Activated CD8-positive, alpha-beta T cell treated with anti-CD3 and anti-CD28 coated beads, Interleukin-2, amount 10 ng/mL, durations not matched to agents 7 days and 5 days (primary cell): ENCODE measurements around the gene NCBP3. TPM values are rescaled to one million over a fixed set of nuclear protein-coding genes. Genes with fewer than 3 reads are reported as not detected.

ENCODE experiments used
- ATAC-seq: fragments of 150-1000 bp; cut with Tn5 transposase; one replicate; pipeline ENCODE4 v1.10.0; 2021; ENCODE audit warnings: moderate library complexity
- CTCF ChIA-PET: fragments of 350-600 bp; sonication (Branson Sonifier 250); formaldehyde crosslinking; loops from one replicate; lab custom pipeline; 2021; ENCODE audit warnings: antibody characterized with exemption; lab: Charles Lee
- POLR2A ChIA-PET: fragments of 350-600 bp; sonication (Branson Sonifier 250); formaldehyde crosslinking; loops from one replicate; lab custom pipeline; 2021; ENCODE audit warnings: antibody characterized with exemption; lab: Charles Lee
- DNase-seq: peaks from one replicate; pipeline ENCODE4 v3.0.0-alpha.2; 2020
- H3K27ac Mint-ChIP-seq: one replicate; pipeline ENCODE4 v1.8.0; 2021; ENCODE audit warnings: mild to moderate bottlenecking, mixed read lengths
- H3K27me3 Mint-ChIP-seq: one replicate; pipeline ENCODE4 v1.8.0; 2021; ENCODE audit warnings: low read depth, mixed read lengths
- H3K36me3 Mint-ChIP-seq: one replicate; pipeline ENCODE4 v1.8.0; 2021; ENCODE audit warnings: low read depth, mixed read lengths
- H3K4me1 Mint-ChIP-seq: one replicate; pipeline ENCODE4 v1.8.0; 2021; ENCODE audit warnings: low read depth, mixed read lengths
- H3K4me3 Mint-ChIP-seq: one replicate; pipeline ENCODE4 v1.8.0; 2021; ENCODE audit warnings: mild to moderate bottlenecking, mixed read lengths
- H3K9me3 Mint-ChIP-seq: one replicate; pipeline ENCODE4 v1.8.0; 2022; ENCODE audit warnings: mixed read lengths; ENCODE audit not compliant: insufficient read depth
- total RNA-seq, 2 experiments: library from RNA; stranded (reverse); gene quantifications; one replicate each; pipeline ENCODE4 v1.2.3, GENCODE V29; 2021

NCBP3 gene
- total RNA-seq, 2 experiments from 2014 or later: 39.1 to 42.6 TPM

DNA sequence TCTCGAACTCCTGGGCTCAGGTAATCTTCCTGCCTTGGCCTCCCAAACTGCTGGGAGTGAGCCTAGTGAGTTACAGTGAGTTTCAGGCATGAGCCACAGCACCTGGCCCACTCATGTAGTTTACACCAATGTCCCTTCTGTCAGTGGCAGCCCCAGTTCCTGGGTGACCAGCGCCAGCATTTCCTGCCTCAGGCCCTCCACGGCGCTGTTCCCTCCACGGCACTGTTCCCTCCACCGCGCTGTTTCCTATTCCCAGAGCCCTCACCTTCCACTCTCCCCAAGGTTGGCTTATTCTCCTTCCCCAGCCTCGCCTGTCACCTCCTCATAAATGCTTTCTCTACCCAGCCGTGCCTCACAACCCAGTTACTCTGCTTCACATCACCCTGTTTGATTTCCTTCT lies 77.7 kb downstream of the NCBP3 start:
- ATAC-seq (no peak), DNase-seq (no peak)
- POLR2A ChIA-PET: interaction anchor here (0.8 to 1.0 kb wide), 2 partner anchors 11 to 33 kb away, joined by 3 read pairs; partner anchors contain the start of gene ITGAE
- Mint-ChIP-seq H3K4me1 (peaks cover 89% of the 10 kb centered on the region), H3K4me3 (no peak overlapping the region), H3K27ac (peak overlapping the region; percentile 35), H3K27me3 (peaks cover 2% of the 10 kb centered on the region), H3K36me3 (peaks cover 15% of the 10 kb centered on the region), H3K9me3 (no peaks in the 10 kb centered on the region)
- CTCF ChIA-PET: interaction anchor here (1.9 kb wide), 1 partner anchor 30 kb away, joined by 15 read pairs; no protein-coding TSS in a partner anchor

DNA sequence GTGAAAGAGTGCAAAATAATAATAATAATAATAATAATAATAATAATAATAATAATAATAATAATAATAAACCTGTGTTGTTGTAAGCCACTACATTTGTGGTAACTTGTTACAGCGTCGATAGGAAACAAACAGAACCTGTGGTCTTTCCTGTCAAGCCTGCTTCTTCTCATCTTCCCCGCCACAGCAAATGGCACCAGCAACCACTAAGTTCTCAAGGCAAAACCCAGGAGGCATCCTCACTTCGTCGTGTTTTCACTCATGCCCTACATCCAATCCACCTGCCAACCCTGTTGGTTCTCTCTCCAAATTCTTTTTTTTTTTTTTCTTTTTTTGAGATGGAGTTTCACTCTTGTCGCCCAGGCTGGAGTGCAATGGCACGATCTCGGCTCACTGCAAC lies 79.3 kb downstream of the NCBP3 start:
- ChIA-PET POLR2A (interaction anchor here (1.0 to 1.2 kb wide), 2 partner anchors 21 to 30 kb away, joined by 3 to 5 read pairs; no protein-coding TSS in a partner anchor), CTCF (interaction anchor here (1.0 to 2.5 kb wide), 6 partner anchors 27 to 80 kb away, joined by 3 to 22 read pairs (median 4); no protein-coding TSS in a partner anchor)
- no peaks in the 10 kb centered on the region for H3K9me3 Mint-ChIP-seq
- no peaks in the 10 kb centered on the region for H3K27me3 Mint-ChIP-seq
- DNase-seq: peak; percentile 55
- peaks cover 11% of the 10 kb centered on the region for H3K36me3 Mint-ChIP-seq
- no peak overlapping the region for H3K4me3 Mint-ChIP-seq
- H3K27ac Mint-ChIP-seq: peak overlapping the region; percentile 14
- H3K4me1 Mint-ChIP-seq: peaks cover 86% of the 10 kb centered on the region
- no peak for ATAC-seq

DNA sequence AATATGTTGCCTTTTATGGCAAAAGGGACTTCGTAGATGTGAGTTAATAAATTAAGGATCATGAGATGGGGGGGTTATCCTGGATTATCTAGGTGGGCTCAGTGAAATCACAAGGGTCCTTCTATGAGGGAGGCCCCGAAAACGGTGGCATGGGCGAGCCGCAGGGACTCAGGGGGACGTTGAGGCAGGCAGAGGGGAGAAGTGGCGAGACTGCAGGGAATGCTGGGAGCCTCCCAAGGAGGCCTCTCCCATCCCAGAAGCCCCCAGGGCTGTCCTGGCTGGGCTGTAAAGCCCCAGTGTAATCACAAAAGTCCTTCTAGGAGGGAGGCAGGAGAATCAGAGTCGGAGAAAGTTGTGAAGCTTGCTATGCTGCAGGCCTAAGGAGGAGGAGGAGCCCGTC lies 80.1 kb downstream of the NCBP3 start:
- Mint-ChIP-seq H3K4me3 (peak overlapping the region; percentile 57), H3K9me3 (peaks cover 2% of the 10 kb centered on the region), H3K4me1 (peaks cover 85% of the 10 kb centered on the region), H3K27me3 (no peaks in the 10 kb centered on the region), H3K27ac (peak overlapping the region; percentile 90), H3K36me3 (peaks cover 17% of the 10 kb centered on the region)
- DNase-seq (no peak), ATAC-seq (no peak)
- CTCF ChIA-PET: interaction anchor here (0.9 to 2.5 kb wide), 8 partner anchors 26 to 81 kb away, joined by 3 to 22 read pairs (median 4); no protein-coding TSS in a partner anchor
- POLR2A ChIA-PET: interaction anchor here (1.0 to 1.5 kb wide), 3 partner anchors 22 to 42 kb away, joined by 3 to 5 read pairs (median 4); partner anchors contain the start of gene HASPIN

DNA sequence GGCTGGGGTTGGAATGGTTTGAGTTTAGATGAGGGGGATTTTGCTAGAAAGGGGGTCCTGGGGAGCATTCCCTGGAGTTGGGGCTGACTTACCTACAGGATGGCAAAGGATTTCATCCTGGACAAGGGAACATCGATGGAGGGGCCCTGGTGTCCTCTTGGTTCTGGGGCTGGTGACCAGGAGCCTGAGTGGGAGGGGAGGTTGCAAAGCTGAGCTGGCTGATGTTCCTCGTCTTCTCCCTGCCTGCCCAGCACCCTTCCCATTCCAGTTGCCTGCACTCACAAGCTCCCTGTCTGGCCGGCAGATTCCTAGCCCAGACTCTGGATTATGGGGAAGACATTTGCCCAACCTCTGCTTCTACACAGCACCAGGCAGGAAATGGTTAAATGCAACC lies 82.3 kb downstream of the NCBP3 start:
- peak overlapping the region; percentile 90 for H3K27ac Mint-ChIP-seq
- ChIA-PET CTCF (interaction anchor here (1.2 to 3.5 kb wide), 5 partner anchors 25 to 150 kb away, joined by 3 to 34 read pairs (median 6); no protein-coding TSS in a partner anchor), POLR2A (interaction anchor here (0.5 to 1.1 kb wide), 3 partner anchors 8 to 671 kb away, joined by 3 to 4 read pairs (median 3); no protein-coding TSS in a partner anchor)
- peak overlapping the region; percentile 59 for H3K4me3 Mint-ChIP-seq
- H3K4me1 Mint-ChIP-seq: peaks cover 65% of the 10 kb centered on the region
- DNase-seq (no peak), ATAC-seq (no peak)
- peaks cover 34% of the 10 kb centered on the region for H3K36me3 Mint-ChIP-seq
- H3K9me3 Mint-ChIP-seq: peaks cover 12% of the 10 kb centered on the region
- peaks cover 2% of the 10 kb centered on the region for H3K27me3 Mint-ChIP-seq

DNA sequence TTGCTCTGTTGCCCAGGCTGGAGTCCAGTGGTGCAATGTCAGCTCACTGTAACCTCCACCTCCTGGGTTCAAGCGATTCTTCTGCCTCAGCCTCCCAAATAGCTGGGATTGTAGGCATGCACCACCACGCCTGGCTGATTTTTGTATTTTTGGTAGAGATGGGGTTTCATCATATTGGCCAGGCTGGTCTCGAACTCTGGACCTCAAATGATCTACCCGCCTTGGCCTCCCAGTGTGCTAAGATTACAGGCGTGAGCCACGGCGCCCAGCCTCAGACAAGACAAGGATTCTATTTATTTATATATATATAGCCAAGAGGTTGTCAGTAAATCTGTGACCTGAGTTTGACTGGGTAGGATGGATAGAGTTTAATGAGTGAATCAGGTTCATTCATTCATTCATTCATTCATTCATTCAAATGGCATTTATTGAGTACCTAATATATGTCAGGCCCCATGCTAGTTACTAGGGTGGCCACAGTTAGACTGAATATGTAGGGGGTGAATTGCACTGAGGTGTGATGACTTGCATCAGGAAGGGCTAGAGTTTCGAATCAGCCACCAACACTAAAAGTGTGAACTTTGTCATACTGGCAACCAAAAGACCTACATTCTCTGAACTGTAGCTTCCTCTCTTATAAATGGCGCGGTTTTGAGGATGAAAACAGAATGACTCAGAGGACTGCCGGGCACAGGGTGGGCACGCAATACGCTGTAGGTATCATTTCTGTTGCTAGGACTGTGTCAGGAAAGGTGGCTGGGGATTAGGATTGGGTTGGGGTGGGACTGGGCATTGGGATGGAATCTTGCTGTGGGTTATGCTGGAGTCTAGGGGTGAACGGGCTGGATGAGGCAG lies 82.9 kb downstream of the NCBP3 start:
- H3K4me3 Mint-ChIP-seq: peak overlapping the region; percentile 59
- H3K36me3 Mint-ChIP-seq: peaks cover 30% of the 10 kb centered on the region
- ChIA-PET CTCF (interaction anchor here (1.0 to 3.5 kb wide), 7 partner anchors 10 to 151 kb away, joined by 3 to 34 read pairs (median 3); no protein-coding TSS in a partner anchor), POLR2A (interaction anchor here (0.5 to 1.1 kb wide), 3 partner anchors 9 to 671 kb away, joined by 3 to 4 read pairs (median 3); no protein-coding TSS in a partner anchor)
- DNase-seq: peak; percentile 69
- peak; percentile 50 for ATAC-seq
- H3K9me3 Mint-ChIP-seq: peaks cover 12% of the 10 kb centered on the region
- H3K27me3 Mint-ChIP-seq: peaks cover 2% of the 10 kb centered on the region
- H3K4me1 Mint-ChIP-seq: peaks cover 59% of the 10 kb centered on the region
- peak overlapping the region; percentile 90 for H3K27ac Mint-ChIP-seq

DNA sequence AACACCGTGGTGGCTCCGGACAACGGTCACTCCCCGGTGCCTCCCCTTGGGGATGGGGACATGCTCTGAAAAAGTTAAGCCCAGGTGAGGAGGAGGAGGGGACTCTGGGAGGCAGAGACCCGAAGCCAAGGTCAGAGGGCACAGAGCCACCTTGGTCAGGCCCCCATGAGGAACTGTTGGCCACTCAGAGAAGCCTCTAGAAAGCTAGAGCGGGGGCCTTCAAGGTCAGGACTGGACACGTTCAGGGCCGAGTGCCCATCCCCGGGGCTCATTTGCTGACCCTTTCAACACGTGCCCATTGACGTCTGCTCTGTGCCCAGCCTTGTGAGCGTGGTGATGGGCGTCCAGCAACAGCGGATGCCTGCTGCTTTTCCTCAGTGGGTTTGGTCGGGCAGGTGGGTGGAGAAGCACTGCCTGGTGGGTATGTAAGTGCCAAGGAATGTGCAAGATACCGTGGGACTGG lies 84.1 kb downstream of the NCBP3 start:
- CTCF ChIA-PET: interaction anchor here (1.0 to 3.5 kb wide), 5 partner anchors 9 to 25 kb away, joined by 3 to 34 read pairs (median 3); no protein-coding TSS in a partner anchor
- Mint-ChIP-seq H3K27me3 (peaks cover 2% of the 10 kb centered on the region), H3K4me3 (no peak overlapping the region), H3K4me1 (peaks cover 53% of the 10 kb centered on the region), H3K27ac (no peak overlapping the region), H3K36me3 (peaks cover 24% of the 10 kb centered on the region), H3K9me3 (peaks cover 12% of the 10 kb centered on the region)
- DNase-seq (no peak), ATAC-seq (no peak)
- POLR2A ChIA-PET: no interaction called here

DNA sequence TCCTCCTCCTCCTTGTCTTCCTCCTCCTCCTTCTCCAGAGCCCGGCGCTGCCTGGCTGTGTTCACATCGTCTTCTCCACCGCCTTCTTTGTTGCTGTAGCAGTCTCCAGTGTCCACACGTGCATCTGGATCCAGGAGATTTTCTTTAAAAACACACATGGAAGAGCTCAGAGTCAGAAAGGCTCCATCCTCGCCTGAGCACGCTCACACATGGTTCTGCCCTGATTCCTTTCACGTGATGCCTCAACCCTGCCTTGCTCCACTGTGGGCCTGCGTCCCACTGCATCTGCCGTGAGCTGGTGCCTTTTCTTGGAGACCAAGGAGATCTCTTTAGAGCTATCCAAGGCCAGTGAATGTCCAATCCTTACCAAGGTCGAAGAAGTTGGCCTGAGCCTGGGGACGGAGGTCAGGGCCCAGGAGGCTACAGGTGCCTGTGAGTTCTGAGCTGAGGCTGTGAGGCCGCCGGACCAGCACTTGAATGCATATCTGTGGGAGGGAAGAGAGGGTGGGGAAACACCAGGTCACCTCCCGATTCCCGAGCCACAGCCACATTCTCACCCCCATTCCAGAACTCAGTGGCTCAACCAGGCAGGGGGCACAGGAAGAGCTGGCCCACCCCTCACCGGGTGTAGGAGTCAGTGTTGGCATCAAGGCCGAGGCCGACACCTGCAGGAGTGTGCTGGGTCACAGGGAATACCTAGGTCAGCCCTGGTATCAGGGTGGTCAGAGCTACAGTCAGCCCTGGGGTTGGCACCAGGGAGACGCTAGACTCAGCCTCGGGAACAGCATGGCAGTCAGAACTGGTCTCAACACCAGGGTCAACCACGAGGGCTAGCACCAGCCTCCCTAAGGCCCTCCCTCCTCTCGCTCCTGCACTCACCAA lies 84.8 kb downstream of the NCBP3 start:
- Mint-ChIP-seq H3K4me3 (no peak overlapping the region), H3K27ac (no peak overlapping the region), H3K27me3 (peaks cover 2% of the 10 kb centered on the region), H3K4me1 (peaks cover 48% of the 10 kb centered on the region), H3K9me3 (peaks cover 12% of the 10 kb centered on the region), H3K36me3 (peaks cover 22% of the 10 kb centered on the region)
- no peak for DNase-seq
- ChIA-PET CTCF (interaction anchor here (0.8 to 2.5 kb wide), 6 partner anchors 8 to 82 kb away, joined by 3 to 13 read pairs (median 3); partner anchors contain the start of gene ITGAE), POLR2A (interaction anchor here (1.1 to 1.3 kb wide), 2 partner anchors 10 to 35 kb away, joined by 3 to 4 read pairs; no protein-coding TSS in a partner anchor)
- ATAC-seq: no peak

DNA sequence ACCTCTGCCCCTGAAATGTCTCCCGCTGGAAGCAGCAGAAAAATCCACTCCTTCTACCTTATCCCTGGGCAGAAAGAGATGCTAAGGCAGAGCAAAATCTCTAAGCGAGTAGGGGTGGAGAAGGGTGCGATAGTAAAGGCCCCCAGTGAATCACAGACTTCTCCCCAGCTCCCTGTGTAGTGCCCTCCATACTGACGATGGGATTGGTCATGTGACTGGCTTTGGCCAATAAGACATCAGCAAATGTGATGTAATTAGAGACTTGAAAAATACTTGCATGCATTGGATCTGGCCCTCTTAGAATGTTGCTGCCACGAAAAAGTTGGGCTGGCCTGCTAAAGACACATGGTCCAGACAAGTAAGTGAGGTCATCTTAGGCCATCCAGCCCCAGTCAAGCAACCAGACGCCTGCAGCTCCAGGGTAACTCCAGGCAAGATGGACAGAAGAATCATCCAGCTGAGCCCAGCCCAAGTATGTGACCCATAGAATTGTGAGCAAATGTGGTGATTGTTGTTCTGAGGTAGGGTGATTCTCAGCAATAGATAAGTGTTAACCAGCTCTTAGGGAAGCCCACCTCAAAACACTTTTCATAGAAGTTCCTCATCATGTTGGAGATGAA lies 86.3 kb downstream of the NCBP3 start:
- DNase-seq (no peak), ATAC-seq (no peak)
- H3K27me3 Mint-ChIP-seq: peaks cover 2% of the 10 kb centered on the region
- CTCF ChIA-PET: interaction anchor here (2.5 kb wide), 1 partner anchor 21 kb away, joined by 13 read pairs; no protein-coding TSS in a partner anchor
- POLR2A ChIA-PET: interaction anchor here (0.9 to 1.3 kb wide), 2 partner anchors 8 to 10 kb away, joined by 3 to 4 read pairs; no protein-coding TSS in a partner anchor
- peaks cover 38% of the 10 kb centered on the region for H3K4me1 Mint-ChIP-seq
- H3K4me3 Mint-ChIP-seq: no peak overlapping the region
- no peak overlapping the region for H3K27ac Mint-ChIP-seq
- H3K36me3 Mint-ChIP-seq: peaks cover 22% of the 10 kb centered on the region
- peaks cover 12% of the 10 kb centered on the region for H3K9me3 Mint-ChIP-seq

DNA sequence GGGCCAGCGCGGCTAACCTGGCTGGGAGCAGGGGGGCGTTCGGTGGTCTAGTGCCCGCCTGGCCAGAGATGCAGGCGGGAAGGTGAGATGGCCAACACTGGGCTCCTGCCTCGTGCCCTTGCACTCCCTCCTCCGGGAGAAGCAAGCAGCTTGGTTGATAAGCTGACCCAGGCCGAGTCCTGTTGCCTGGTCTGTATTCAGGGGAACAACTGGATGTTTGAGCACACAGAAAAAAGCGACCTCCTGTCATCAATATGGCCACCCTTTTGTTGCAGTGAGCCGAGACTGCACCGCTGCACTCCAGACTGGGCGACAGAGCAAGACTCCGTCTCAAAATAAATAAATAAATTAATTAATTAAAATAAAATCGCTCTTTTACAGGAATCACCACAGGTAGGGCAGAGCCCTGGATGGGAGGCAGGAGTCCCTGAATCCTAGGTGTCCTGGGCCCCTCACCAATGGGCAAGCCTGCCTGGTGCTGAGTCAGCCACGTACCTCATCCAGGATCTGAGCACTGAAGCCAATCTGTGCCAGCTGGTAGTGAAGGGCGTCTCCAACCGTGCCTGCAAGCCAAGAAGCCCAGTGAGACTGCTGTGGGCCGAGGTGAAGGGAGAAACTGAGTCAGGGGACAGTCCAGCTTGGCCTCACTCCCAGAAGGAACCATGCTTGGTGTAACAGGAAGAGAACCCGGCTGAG lies 90.6 kb downstream of the NCBP3 start:
- POLR2A ChIA-PET: interaction anchor here (0.7 kb wide), 1 partner anchor 32 kb away, joined by 3 read pairs; the partner anchor contains the start of gene HASPIN
- Mint-ChIP-seq H3K27ac (no peak overlapping the region), H3K4me1 (peaks cover 42% of the 10 kb centered on the region), H3K36me3 (peaks cover 11% of the 10 kb centered on the region), H3K27me3 (peaks cover 2% of the 10 kb centered on the region), H3K4me3 (peak overlapping the region; percentile 13), H3K9me3 (peaks cover 6% of the 10 kb centered on the region)
- CTCF ChIA-PET: interaction anchor here (2.3 kb wide), 1 partner anchor 18 kb away, joined by 9 read pairs; no protein-coding TSS in a partner anchor
- no peak for DNase-seq
- ATAC-seq: no peak
